GM18909 (cell line): Measurements from ENCODE around the gene NCOR2.
"Not testable (repeated sequence)": the region's sequence is repeated elsewhere in the genome, so short reads cannot be mapped to it uniquely, and the experiment has no call there.

ENCODE experiments used
- ATAC-seq: cut with Tn5 transposase; IDR thresholded peaks from one replicate; pipeline ENCODE4 v1.9.1; 2021; ENCODE audit warnings: mild to moderate bottlenecking; ENCODE audit not compliant: unreplicated experiment, poor library complexity

The NCOR2 gene

GRCh38 chr12:124603100-124603541, 35.7 kb upstream of the NCOR2 start:
- ATAC-seq: no peak

GRCh38 chr12:124601706-124602105, 34.3 kb upstream of the NCOR2 start:
- no peak for ATAC-seq

GRCh38 chr12:124599074-124599999, 31.9 kb upstream of the NCOR2 start:
- ATAC-seq: no peak

- no peak for ATAC-seq
Observed at GRCh38 chr12:124597041-124597440, 29.6 kb upstream of the NCOR2 start.

- no peak for ATAC-seq
Observed at GRCh38 chr12:124595444-124595843, 28.0 kb upstream of the NCOR2 start.

- no peak for ATAC-seq
Observed at GRCh38 chr12:124594851-124595250, 27.4 kb upstream of the NCOR2 start.

GRCh38 chr12:124593851-124594401, 26.5 kb upstream of the NCOR2 start:
- no peak for ATAC-seq

GRCh38 chr12:124593176-124593575, 25.8 kb upstream of the NCOR2 start:
- ATAC-seq: no peak

GRCh38 chr12:124592481-124593160, 25.2 kb upstream of the NCOR2 start:
- peak; percentile 57 for ATAC-seq

- ATAC-seq: no peak
Observed at GRCh38 chr12:124592050-124592449, 24.6 kb upstream of the NCOR2 start.

- ATAC-seq: no peak
Observed at GRCh38 chr12:124590447-124590846, 23.0 kb upstream of the NCOR2 start.

- no peak for ATAC-seq
Observed at GRCh38 chr12:124588751-124589267, 21.4 kb upstream of the NCOR2 start.

GRCh38 chr12:124588018-124588634, 20.7 kb upstream of the NCOR2 start:
- ATAC-seq: no peak

GRCh38 chr12:124586756-124587155, 19.3 kb upstream of the NCOR2 start:
- no peak for ATAC-seq

GRCh38 chr12:124584494-124584893, 17.1 kb upstream of the NCOR2 start:
- not testable (repeated sequence) for ATAC-seq

- ATAC-seq: no peak
Observed at GRCh38 chr12:124583854-124584253, 16.4 kb upstream of the NCOR2 start.

GRCh38 chr12:124582108-124582424, 14.7 kb upstream of the NCOR2 start:
- no peak for ATAC-seq

GRCh38 chr12:124581307-124582107, 14.1 kb upstream of the NCOR2 start:
- ATAC-seq: no peak

- ATAC-seq: no peak
Observed at GRCh38 chr12:124579921-124580517, 12.6 kb upstream of the NCOR2 start.
